Uterus (tissue), 2 donors: ENCODE measurements around the gene FKBP2.

Experiments
- CTCF ChIP-seq, 4 experiments: fragments of 200-600 bp in 2 of 4; fragments of 450-650 bp in 2 of 4; sonication (generic) in 2 of 4; IDR thresholded peaks; one replicate each; pipeline ENCODE4 v1.5.1; 2016 to 2019; ENCODE audit warnings: antibody characterized with exemption in 4 of 4, mild to moderate bottlenecking in 2 of 4, moderate library complexity in 1 of 4
- POLR2A ChIP-seq, 2 donors: fragments of 450-650 bp; IDR thresholded peaks; one replicate each; pipeline ENCODE4 v1.6.1; 2016; ENCODE audit warnings: antibody characterized with exemption in 2 of 2, mild to moderate bottlenecking in 1 of 2, moderate library complexity in 1 of 2

GRCh38 chr11:64207256-64208085 is 33.4 kb upstream of the FKBP2 start:
- no peak for TF ChIP-seq CTCF (IDR thresholded peaks at IDR 0.05)
- no peak for TF ChIP-seq POLR2A (IDR thresholded peaks at IDR 0.05)
